VCaP (cell line): ENCODE results near the gene RPLP1.

Experiments
- H3K27ac ChIP-seq: fragments of 450-650 bp; 2 replicates; pipeline ENCODE4 v1.5.1; 2017
- TF ChIP-seq, protein P1 (sequence below): fragments of 450-650 bp; conservative IDR thresholded peaks from 2 replicates; pipeline ENCODE4 v1.5.1; 2017; ENCODE audit warnings: mild to moderate bottlenecking, moderate library complexity

RPLP1 gene

DNA sequence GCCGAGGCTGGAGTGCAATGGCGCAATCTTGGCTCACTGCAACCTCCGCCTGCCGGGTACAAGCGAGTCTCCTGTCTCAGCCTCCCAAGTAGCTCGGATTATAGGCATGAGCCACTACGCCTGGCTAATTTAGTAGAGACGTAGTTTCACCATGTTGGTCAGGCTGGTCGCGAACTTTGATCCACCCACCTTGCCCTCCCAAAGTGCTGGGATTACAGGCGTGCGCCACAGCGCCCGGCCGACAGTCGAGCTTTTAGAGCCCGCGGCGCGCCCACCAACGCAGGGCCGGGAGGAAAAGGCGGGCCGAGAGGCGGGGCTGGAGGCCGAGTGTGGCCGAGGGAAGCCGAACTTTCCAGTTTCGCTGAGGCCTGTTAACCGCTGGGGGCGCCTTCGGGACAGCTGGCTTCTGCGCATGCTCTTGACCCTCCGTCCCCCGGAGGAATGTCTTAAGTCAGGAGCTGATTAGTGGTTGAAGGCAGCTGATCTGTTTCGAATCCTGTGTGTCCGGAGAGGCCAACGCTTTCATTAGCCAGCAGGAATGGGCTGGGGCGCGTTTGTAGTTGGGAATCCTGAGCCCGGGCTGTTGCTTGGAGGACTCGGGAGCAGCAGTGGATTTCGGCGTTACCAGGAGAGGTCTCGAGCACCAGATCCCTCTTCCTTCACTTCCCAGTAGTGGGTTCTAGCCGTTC is 10.0 kb downstream of the RPLP1 start:
- peak overlapping the region; percentile 99 for H3K27ac ChIP-seq
- TF ChIP-seq, protein P1, sequence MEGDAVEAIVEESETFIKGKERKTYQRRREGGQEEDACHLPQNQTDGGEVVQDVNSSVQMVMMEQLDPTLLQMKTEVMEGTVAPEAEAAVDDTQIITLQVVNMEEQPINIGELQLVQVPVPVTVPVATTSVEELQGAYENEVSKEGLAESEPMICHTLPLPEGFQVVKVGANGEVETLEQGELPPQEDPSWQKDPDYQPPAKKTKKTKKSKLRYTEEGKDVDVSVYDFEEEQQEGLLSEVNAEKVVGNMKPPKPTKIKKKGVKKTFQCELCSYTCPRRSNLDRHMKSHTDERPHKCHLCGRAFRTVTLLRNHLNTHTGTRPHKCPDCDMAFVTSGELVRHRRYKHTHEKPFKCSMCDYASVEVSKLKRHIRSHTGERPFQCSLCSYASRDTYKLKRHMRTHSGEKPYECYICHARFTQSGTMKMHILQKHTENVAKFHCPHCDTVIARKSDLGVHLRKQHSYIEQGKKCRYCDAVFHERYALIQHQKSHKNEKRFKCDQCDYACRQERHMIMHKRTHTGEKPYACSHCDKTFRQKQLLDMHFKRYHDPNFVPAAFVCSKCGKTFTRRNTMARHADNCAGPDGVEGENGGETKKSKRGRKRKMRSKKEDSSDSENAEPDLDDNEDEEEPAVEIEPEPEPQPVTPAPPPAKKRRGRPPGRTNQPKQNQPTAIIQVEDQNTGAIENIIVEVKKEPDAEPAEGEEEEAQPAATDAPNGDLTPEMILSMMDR = peak; percentile 95

DNA sequence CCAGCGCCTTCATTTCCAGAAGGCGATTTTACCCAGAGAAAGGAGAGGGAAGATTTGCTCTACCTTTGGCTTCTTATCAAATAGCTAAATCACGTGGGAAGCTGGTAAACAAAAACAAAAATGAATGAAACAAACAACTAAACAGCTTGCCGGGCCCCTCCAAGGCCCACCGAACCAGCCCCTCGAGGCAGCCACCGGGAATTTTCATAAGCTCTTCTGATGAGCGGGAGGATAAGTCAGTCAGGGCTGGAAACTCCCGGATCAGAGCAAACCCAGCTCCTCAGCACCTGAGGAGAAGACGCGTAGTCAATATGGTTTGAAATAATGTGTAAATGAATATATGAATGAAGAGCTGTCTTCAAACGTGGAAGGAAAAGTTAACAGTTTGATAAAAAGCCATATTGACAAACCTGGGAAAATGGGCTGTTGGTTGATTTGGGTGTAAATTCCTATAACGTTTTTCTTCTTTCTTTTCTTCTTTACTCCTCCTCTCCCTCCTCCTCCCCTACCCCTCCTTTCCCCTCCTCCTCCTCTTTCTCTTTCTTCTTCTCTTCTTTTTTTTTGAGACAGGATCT is 10.7 kb downstream of the RPLP1 start:
- TF ChIP-seq, protein P1 = no peak
- peak overlapping the region; percentile 99 for H3K27ac ChIP-seq

DNA sequence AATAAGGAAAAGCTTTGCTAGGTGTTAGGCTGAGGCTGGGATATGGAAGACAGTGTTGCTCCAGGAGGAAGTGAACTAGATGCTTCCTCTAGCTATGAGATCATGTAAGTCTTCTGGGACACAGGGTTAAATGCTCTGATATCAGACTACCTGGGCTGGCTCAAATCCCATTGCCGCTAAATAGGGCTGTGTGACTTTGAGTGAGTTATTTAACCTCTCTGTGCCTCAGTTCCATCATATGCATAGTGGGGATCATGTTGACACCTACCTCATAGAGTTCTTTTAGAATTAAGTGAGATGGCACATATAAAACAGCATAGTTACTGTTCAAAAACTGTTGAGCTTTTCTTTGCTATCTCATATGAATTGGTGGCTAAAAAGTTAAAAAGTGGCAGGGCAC is 12.6 kb downstream of the RPLP1 start:
- TF ChIP-seq, protein P1 = no peak
- peak overlapping the region; percentile 99 for H3K27ac ChIP-seq

DNA sequence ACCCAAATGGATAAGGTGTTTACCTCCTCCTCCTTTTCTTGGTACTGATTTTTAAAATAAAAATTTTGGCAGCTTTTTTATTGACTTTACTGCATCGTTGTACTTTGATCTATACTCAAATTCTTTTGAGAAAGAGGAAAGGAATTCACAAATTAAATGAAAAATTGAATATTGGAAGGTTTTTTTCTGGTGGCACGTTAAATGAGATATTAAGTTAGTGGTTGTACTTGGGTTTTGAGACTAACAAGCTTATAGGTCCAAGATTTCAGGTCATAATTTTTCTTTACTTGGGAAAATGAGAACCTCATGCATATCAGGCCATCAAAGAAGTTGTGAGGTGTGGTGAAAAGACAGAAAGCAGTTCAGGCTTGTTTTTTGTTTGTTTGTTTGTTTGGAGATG is 14.1 kb downstream of the RPLP1 start:
- peak overlapping the region; percentile 99 for H3K27ac ChIP-seq
- TF ChIP-seq, protein P1 = no peak

DNA sequence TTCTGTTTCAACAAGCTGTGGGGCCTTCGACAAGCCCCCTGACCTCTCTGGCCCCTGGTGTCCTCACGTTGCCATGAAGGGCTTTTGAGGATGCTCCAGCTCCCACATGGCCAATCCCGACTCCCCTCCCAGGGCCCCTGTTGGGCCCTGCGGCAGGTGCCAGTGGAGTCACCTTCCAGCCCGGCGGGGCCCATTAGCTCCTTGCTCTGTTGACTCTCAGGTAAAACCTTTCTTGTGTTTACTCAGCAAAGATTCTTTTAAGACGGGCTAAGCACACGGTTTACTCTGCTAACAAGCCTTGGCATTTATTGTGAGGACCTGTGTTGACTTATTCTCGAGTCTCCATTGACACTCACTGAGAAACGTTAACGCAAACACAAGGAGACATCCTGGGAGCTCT is 15.0 kb downstream of the RPLP1 start:
- peak overlapping the region; percentile 99 for H3K27ac ChIP-seq
- TF ChIP-seq, protein P1 = no peak

DNA sequence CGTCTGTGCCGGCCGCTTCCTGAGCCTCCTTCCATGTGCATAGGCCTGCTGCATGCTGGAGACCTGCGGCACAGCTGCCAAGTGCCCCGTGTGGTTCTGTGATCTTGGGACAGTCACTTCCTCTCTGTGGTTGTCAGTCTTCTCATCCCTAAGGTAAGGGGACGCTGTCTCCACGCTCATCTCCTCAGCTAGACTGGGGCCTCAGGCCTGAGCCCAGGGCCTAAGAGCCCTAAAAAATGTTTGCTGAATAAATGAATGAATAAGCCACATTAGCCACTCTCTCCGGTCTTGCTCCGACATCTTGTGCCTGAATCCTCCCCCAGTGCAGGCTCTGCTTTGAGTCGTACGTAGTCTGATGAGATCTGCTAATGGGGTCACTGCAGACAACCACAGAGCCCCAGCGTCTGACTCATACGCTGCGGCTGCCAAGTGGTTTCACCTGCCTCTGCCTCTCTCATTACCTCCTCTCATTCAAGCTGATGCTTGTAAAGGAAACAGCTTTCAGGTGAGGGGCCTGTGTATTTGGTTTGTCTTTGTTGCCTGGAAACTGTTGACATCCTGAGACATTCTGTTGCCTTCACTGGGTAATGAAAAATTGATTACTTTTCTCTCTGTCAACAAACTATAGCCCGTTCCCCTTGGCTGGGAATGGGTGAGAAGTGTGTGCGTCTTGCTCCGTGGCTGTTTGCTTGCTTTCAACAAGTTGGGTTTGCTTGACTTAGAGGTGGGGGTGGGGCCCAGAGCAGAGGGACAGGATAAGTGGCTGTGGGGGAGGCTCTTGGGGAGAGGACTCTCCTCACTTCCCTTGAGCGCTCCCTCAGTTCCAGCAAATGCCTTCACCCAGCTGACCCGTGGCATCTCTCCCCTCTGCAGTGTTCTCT is 15.9 kb downstream of the RPLP1 start:
- peak overlapping the region; percentile 99 for H3K27ac ChIP-seq
- TF ChIP-seq, protein P1 = no peak

DNA sequence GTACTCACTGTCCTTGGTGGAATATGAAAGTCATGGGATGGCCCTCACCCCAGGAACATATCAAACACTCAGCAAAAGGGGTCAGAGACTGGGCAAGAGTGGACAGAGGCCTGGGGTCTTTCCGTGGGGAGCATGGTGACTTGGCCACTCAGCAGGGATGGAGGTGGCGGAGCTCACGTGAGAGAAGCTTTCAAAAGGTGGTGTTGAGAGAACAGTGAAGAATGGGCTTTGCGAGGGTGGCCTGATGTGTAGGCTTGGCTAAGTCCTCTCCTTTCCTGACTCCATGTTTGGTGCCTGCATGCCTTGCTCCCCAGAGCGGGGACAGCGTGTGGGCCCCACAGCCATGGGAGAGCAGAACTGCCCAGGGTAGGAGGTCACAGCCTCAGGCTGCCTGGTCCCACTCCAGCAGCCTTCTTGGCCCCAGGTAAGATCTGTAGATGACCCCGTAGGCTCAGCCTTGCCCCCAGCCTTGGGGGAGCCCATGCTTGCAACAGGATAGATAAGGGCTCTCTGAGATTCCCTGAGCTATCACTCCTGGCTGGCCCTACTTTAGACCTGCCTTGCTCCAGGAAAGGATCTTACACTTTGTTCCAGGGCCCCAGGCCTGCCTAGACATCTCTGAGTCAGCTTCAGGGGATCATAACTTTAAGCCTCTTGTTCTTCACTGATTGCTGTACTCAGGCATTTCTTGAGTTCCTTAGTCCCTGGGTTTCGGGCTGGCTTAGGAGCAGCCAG is 17.0 kb downstream of the RPLP1 start:
- TF ChIP-seq, protein P1 = no peak
- peak overlapping the region; percentile 99 for H3K27ac ChIP-seq
